ENCODE measurements around the gene MAX. TPM values are rescaled to one million over a fixed set of nuclear protein-coding genes. Genes with fewer than 3 reads are reported as not detected.

MAX gene
- total and polyA plus RNA-seq, 8 donors = 21.4 to 64.9 (median 50.7) TPM

DNA sequence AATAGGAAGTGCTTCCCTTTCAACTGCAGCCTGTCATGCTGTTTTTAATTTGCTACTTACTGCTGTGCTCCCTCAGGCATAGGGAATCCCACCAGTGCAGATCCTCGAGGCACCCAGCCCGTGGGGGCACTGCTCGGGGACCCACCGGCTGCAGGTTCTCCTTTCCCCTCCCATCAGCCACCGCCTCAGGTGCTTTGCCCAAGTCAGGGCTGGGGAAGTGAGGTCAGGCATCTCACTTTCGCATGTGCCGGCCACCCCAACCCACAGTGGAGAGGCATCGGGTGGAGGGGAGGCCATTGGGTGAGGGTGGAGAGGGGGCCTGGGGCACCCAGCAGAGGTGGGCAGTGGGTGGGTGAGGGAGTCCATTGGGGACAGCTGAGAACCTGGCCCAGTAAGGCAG, 41.9 kb upstream of the MAX start:
- no peaks in the 10 kb centered on the region for H3K4me1 ChIP-seq
- TF ChIP-seq POLR2A (IDR thresholded peaks at IDR 0.05) = no peak
- no peak for TF ChIP-seq CTCF (IDR thresholded peaks at IDR 0.05)
- no peak for TF ChIP-seq POLR2AphosphoS5 (IDR thresholded peaks at IDR 0.05)
- no peak for TF ChIP-seq EP300 (IDR thresholded peaks at IDR 0.05)
- intact Hi-C loops (cut with DNase I; ENCODE audit: low total_unique reads) = no loop called here
- no peak overlapping the region for H3K4me3 ChIP-seq
- 82 to 94% (median 93%) methylated on average over 6 to 8 of the region's 8 CpGs for WGBS, 5 donors
- H3K36me3 ChIP-seq = no peaks in the 10 kb centered on the region
- peaks cover 0 to 5% (median 0%) of the 10 kb centered on the region in 3 donors for H3K27me3 ChIP-seq
- DNase-seq = no peak
- no peaks in the 10 kb centered on the region for H3K9me3 ChIP-seq
- H3K27ac ChIP-seq = no peak overlapping the region

GRCh38 chr14:65142914-65143625, 40.8 kb upstream of the MAX start:
- Histone ChIP-seq H3K4me1 (no peaks in the 10 kb centered on the region), H3K9me3 (no peaks in the 10 kb centered on the region), H3K27me3 (peaks cover 0 to 5% (median 0%) of the 10 kb centered on the region in 3 donors), H3K36me3 (no peaks in the 10 kb centered on the region), H3K27ac (no peak overlapping the region), H3K4me3 (no peak overlapping the region)
- intact Hi-C loops (cut with DNase I; ENCODE audit: low total_unique reads) = no loop called here
- no peak for DNase-seq
- TF ChIP-seq POLR2AphosphoS5 (IDR thresholded peaks at IDR 0.05) (no peak), EP300 (IDR thresholded peaks at IDR 0.05) (no peak), CTCF (IDR thresholded peaks at IDR 0.05) (no peak), POLR2A (IDR thresholded peaks at IDR 0.05) (no peak)
- 46 to 64% (median 54%) methylated on average over 8 of the region's 8 CpGs for WGBS, 5 donors

DNA sequence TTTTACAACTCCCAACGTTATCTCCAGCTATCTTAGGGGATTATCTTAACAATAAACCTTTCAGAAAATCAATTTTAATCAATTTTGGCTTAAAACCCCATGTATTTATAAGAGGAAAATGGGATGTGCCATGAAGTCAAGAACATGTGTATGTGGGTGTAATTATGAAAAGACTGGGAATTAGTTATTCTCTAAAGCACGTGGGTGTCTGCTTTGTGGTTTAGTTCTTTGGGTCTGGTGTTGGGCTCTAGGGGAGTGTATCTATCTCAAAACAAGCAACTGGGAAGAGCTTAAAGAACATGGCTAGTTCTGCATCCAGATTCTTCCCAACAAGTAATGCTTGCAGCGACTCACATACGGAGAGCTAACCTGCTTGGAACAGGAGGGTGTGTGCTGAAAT, 40.1 kb upstream of the MAX start:
- WGBS, 5 donors = 82 to 87% (median 84%) methylated on average over 4 of the region's 4 CpGs

GRCh38 chr14:65141523-65141922, 39.2 kb upstream of the MAX start:
- DNase-seq = no peak
- Histone ChIP-seq H3K27me3 (peaks cover 0 to 5% (median 0%) of the 10 kb centered on the region in 3 donors), H3K4me1 (no peaks in the 10 kb centered on the region), H3K4me3 (no peak overlapping the region), H3K36me3 (no peaks in the 10 kb centered on the region), H3K9me3 (no peaks in the 10 kb centered on the region), H3K27ac (no peak overlapping the region)
- WGBS, 5 donors = 68 to 87% (median 79%) methylated on average over 5 of the region's 5 CpGs
- intact Hi-C loops (cut with DNase I; ENCODE audit: low total_unique reads) = no loop called here
- TF ChIP-seq POLR2AphosphoS5 (IDR thresholded peaks at IDR 0.05) (no peak), CTCF (IDR thresholded peaks at IDR 0.05) (no peak), POLR2A (IDR thresholded peaks at IDR 0.05) (no peak), EP300 (IDR thresholded peaks at IDR 0.05) (no peak)

More for the DNA sequence above, 40.1 kb upstream of the MAX start:
- Histone ChIP-seq H3K27ac (no peak overlapping the region), H3K4me3 (no peak overlapping the region), H3K9me3 (no peaks in the 10 kb centered on the region), H3K4me1 (no peaks in the 10 kb centered on the region), H3K36me3 (no peaks in the 10 kb centered on the region), H3K27me3 (peaks cover 0 to 5% (median 0%) of the 10 kb centered on the region in 3 donors)
- intact Hi-C loops (cut with DNase I; ENCODE audit: low total_unique reads) = no loop called here
- no peak for TF ChIP-seq CTCF (IDR thresholded peaks at IDR 0.05)
- no peak for DNase-seq

All from stomach (tissue), 9 donors.